GM18526 (cell line): Measurements from ENCODE around the gene CCDC154.

Experiments used
- POLR2A ChIP-seq: IDR thresholded peaks from 3 replicates; pipeline ENCODE4 v1.6.1; 2011; ENCODE audit not compliant: insufficient read length; ENCODE audit errors: extremely low read depth

Gene CCDC154

GRCh38 chr16:1464196-1464893 lies 20.0 kb upstream of the CCDC154 start:
- TF ChIP-seq POLR2A, result no peak

- no peak for TF ChIP-seq POLR2A
These were observed 16.8 kb upstream of the CCDC154 start for GRCh38 chr16:1461146-1461545.

GRCh38 chr16:1460602-1461138 lies 16.3 kb upstream of the CCDC154 start:
- no peak for TF ChIP-seq POLR2A

- TF ChIP-seq POLR2A, result no peak
These were observed 15.6 kb upstream of the CCDC154 start for GRCh38 chr16:1459967-1460366.

GRCh38 chr16:1458977-1459341 lies 14.6 kb upstream of the CCDC154 start:
- TF ChIP-seq POLR2A, result no peak

- TF ChIP-seq POLR2A, result no peak
These were observed 14.1 kb upstream of the CCDC154 start for GRCh38 chr16:1458336-1458976.

- no peak for TF ChIP-seq POLR2A
These were observed 13.3 kb upstream of the CCDC154 start for GRCh38 chr16:1457489-1458245.

- TF ChIP-seq POLR2A, result no peak
These were observed 12.6 kb upstream of the CCDC154 start for GRCh38 chr16:1456951-1457350.

GRCh38 chr16:1455190-1456171 lies 11.1 kb upstream of the CCDC154 start:
- TF ChIP-seq POLR2A, result no peak

GRCh38 chr16:1454561-1454960 lies 10.2 kb upstream of the CCDC154 start:
- TF ChIP-seq POLR2A, result no peak

GRCh38 chr16:1453316-1453715 lies 9.0 kb upstream of the CCDC154 start:
- TF ChIP-seq POLR2A, result no peak

GRCh38 chr16:1452530-1452929 lies 8.2 kb upstream of the CCDC154 start:
- no peak for TF ChIP-seq POLR2A

- TF ChIP-seq POLR2A, result no peak
These were observed 7.5 kb upstream of the CCDC154 start for GRCh38 chr16:1451702-1452392.

GRCh38 chr16:1450841-1451240 lies 6.5 kb upstream of the CCDC154 start:
- TF ChIP-seq POLR2A, result no peak
